H1 (cell line): ENCODE measurements around the gene METRNL. TPM values are rescaled to one million over a fixed set of nuclear protein-coding genes. Genes with fewer than 3 reads are reported as not detected.

Experiments used
- CTCF ChIA-PET: fragments of 300-600 bp; sonication (Branson Sonifier 250); formaldehyde crosslinking; loops from one replicate; lab custom pipeline; 2021; ENCODE audit not compliant: partially characterized antibody; lab: Charles Lee
- POLR2A ChIA-PET: fragments of 300-600 bp; sonication (Branson Sonifier 250); formaldehyde crosslinking; loops from one replicate; lab custom pipeline; 2021; ENCODE audit warnings: inconsistent platforms; ENCODE audit not compliant: partially characterized antibody; lab: Charles Lee
- DNase-seq, 2 experiments: peaks; one replicate each; pipeline versions ENCODE4 v3.0.0 to v3.0.0-alpha.2; 2010 to 2022; ENCODE audit warnings: low spot score in 2 of 2, low read depth in 1 of 2, mixed read lengths in 1 of 2
- FAIRE-seq: peaks from 2 replicates; lab custom pipeline; 2011; peaks lifted over from hg19 to GRCh38; lab: Jason Lieb, UNC
- H2AFZ ChIP-seq: 2 replicates; pipeline ENCODE4 v1.8.1; 2012; ENCODE audit warnings: low read length, inconsistent platforms
- H2AK5ac ChIP-seq: 2 replicates; pipeline ENCODE4 v1.6.1; 2013; ENCODE audit warnings: low read depth, low read length
- H2BK120ac ChIP-seq: replicated peaks from 2 replicates; pipeline ENCODE3; 2013; ENCODE audit warnings: low read depth, low read length, inconsistent platforms
- H2BK12ac ChIP-seq: 2 replicates; pipeline ENCODE4 v1.6.1; 2013; ENCODE audit warnings: low read depth, low read length
- H2BK15ac ChIP-seq: 2 replicates; pipeline ENCODE4 v1.6.1; 2013; ENCODE audit warnings: low read length
- H2BK20ac ChIP-seq: 2 replicates; pipeline ENCODE4 v1.6.1; 2013; ENCODE audit warnings: low read length
- H2BK5ac ChIP-seq: 2 replicates; pipeline ENCODE4 v1.6.1; 2013; ENCODE audit warnings: low read depth, low read length
- H3K14ac ChIP-seq: 2 replicates; pipeline ENCODE4 v1.6.1; 2013; ENCODE audit warnings: inconsistent platforms; ENCODE audit not compliant: insufficient read length
- H3K18ac ChIP-seq: 2 replicates; pipeline ENCODE4 v1.6.1; 2013; ENCODE audit warnings: low read length; ENCODE audit errors: extremely low read depth
- H3K23ac ChIP-seq: 2 replicates; pipeline ENCODE4 v1.6.1; 2013; ENCODE audit warnings: inconsistent platforms; ENCODE audit not compliant: insufficient read length
- H3K23me2 ChIP-seq: 2 replicates; pipeline ENCODE4 v1.6.1; 2013; ENCODE audit warnings: low read depth, low read length
- H3K27ac ChIP-seq: 2 replicates; pipeline ENCODE4 v1.6.1; 2011; ENCODE audit warnings: low read depth, low read length, inconsistent platforms
- H3K27me3 ChIP-seq, 4 experiments: replicated peaks in 1 of 4; 1 replicate in 1 of 4; 2 replicates in 3 of 4; pipeline versions ENCODE4 v1.6.1 to v1.8.1; 2011 to 2013; ENCODE audit warnings: low read length in 3 of 4, mild to moderate bottlenecking in 3 of 4, inconsistent platforms in 2 of 4, mixed read lengths in 2 of 4, moderate library complexity in 1 of 4; ENCODE audit not compliant: control insufficient read depth in 3 of 4, insufficient read depth in 3 of 4; ENCODE audit errors: extremely low read depth in 1 of 4
- H3K36me3 ChIP-seq, 4 experiments: 2 replicates each; pipeline versions ENCODE4 v1.6.1 to v1.8.1; 2011 to 2013; ENCODE audit warnings: mild to moderate bottlenecking in 4 of 4, low read length in 3 of 4, moderate library complexity in 2 of 4, control low read depth in 1 of 4, inconsistent platforms in 1 of 4; ENCODE audit not compliant: insufficient read depth in 4 of 4, control insufficient read depth in 2 of 4
- H3K4ac ChIP-seq: replicated peaks from 2 replicates; pipeline ENCODE3; 2013; ENCODE audit warnings: low read length, low read depth, mixed read lengths, inconsistent platforms; ENCODE audit not compliant: insufficient read length
- H3K4me1 ChIP-seq, 4 experiments: replicated peaks in 1 of 4; 1 replicate in 1 of 4; 2 replicates in 3 of 4; pipeline versions ENCODE4 v1.6.1 to v1.8.1; 2011 to 2013; ENCODE audit warnings: low read length in 3 of 4, inconsistent platforms in 2 of 4, mixed read lengths in 1 of 4; ENCODE audit not compliant: insufficient read depth in 4 of 4, control insufficient read depth in 3 of 4
- H3K4me2 ChIP-seq, 2 experiments: 2 replicates each; pipeline versions ENCODE4 v1.6.1 to v1.8.1; 2011 to 2013; ENCODE audit warnings: low read depth in 2 of 2, low read length in 2 of 2, control low read depth in 1 of 2, inconsistent platforms in 1 of 2, mild to moderate bottlenecking in 1 of 2; ENCODE audit not compliant: insufficient read depth in 1 of 2
- H3K4me3 ChIP-seq, 4 experiments: fragments of 200-600, 300-600 bp in 1 of 4; sonication (generic), shearing (Covaris generic), sonication (Bioruptor Twin) in 1 of 4; 2 replicates each; pipeline versions ENCODE4 v1.5.1 to v1.8.1; 2011 to 2016; ENCODE audit warnings: low read length in 4 of 4, low read depth in 3 of 4, control low read depth in 2 of 4, inconsistent platforms in 2 of 4, mild to moderate bottlenecking in 2 of 4, mixed read lengths in 1 of 4, moderate library complexity in 1 of 4; ENCODE audit not compliant: insufficient read depth in 2 of 4; ENCODE audit errors: extremely low read depth in 1 of 4
- H3K56ac ChIP-seq: replicated peaks from 2 replicates; pipeline ENCODE3; 2013; ENCODE audit warnings: low read depth, mild to moderate bottlenecking, mixed read lengths, low read length, inconsistent platforms; ENCODE audit not compliant: insufficient read length
- H3K79me1 ChIP-seq: 2 replicates; pipeline ENCODE4 v1.6.1; 2013; ENCODE audit warnings: low read depth, low read length, control low read depth
- H3K79me2 ChIP-seq, 2 experiments: 2 replicates each; pipeline versions ENCODE4 v1.6.1 to v1.8.1; 2012 to 2013; ENCODE audit warnings: low read length in 2 of 2, mild to moderate bottlenecking in 2 of 2, inconsistent platforms in 1 of 2; ENCODE audit not compliant: insufficient read depth in 2 of 2, control insufficient read depth in 1 of 2
- H3K9ac ChIP-seq, 4 experiments: replicated peaks in 1 of 4; 1 replicate in 1 of 4; 2 replicates in 3 of 4; pipeline versions ENCODE4 v1.6.1 to v1.8.1; 2011 to 2013; ENCODE audit warnings: low read depth in 3 of 4, low read length in 3 of 4, control low read depth in 2 of 4, mild to moderate bottlenecking in 2 of 4, moderate library complexity in 2 of 4, inconsistent platforms in 1 of 4; ENCODE audit errors: extremely low read depth in 1 of 4
- H3K9me3 ChIP-seq, 2 experiments: 2 replicates each; pipeline versions ENCODE4 v1.6.1 to v1.8.1; 2012 to 2013; ENCODE audit warnings: mild to moderate bottlenecking in 2 of 2, moderate library complexity in 2 of 2, control low read depth in 1 of 2, inconsistent platforms in 1 of 2, low read depth in 1 of 2, low read length in 1 of 2, mixed read lengths in 1 of 2; ENCODE audit not compliant: insufficient read depth in 2 of 2
- H4K20me1 ChIP-seq, 2 experiments: replicated peaks in 1 of 2; 2 replicates each; pipeline versions ENCODE3 to v1.8.1; 2011 to 2013; ENCODE audit warnings: inconsistent platforms in 2 of 2, low read length in 2 of 2, mild to moderate bottlenecking in 1 of 2; ENCODE audit not compliant: insufficient read depth in 2 of 2, control insufficient read depth in 1 of 2
- H4K5ac ChIP-seq: 2 replicates; pipeline ENCODE4 v1.6.1; 2013; ENCODE audit warnings: low read length, low read depth, mixed read lengths, inconsistent platforms; ENCODE audit not compliant: insufficient read length
- H4K8ac ChIP-seq: 2 replicates; pipeline ENCODE4 v1.8.0; 2013; ENCODE audit warnings: mild to moderate bottlenecking, moderate library complexity, low read length, inconsistent platforms; ENCODE audit not compliant: insufficient read depth; ENCODE audit errors: extremely low read depth
- H4K91ac ChIP-seq: replicated peaks from 2 replicates; pipeline ENCODE3; 2013; ENCODE audit warnings: low read length, mixed read lengths, inconsistent platforms; ENCODE audit not compliant: insufficient read length
- ATF3 ChIP-seq: IDR thresholded peaks from 2 replicates; pipeline ENCODE4 v1.6.1; 2011; ENCODE audit warnings: low read depth, mild to moderate bottlenecking, low read length; ENCODE audit not compliant: insufficient read depth
- EGR1 ChIP-seq: IDR thresholded peaks from 2 replicates; pipeline ENCODE4 v1.6.1; 2011; ENCODE audit warnings: low read depth, low read length, borderline replicate concordance
- FOSL1 ChIP-seq: IDR thresholded peaks from 2 replicates; pipeline ENCODE4 v1.6.1; 2011; ENCODE audit warnings: mild to moderate bottlenecking, low read depth, low read length, moderate library complexity; ENCODE audit not compliant: insufficient read depth
- HDAC6 ChIP-seq: IDR thresholded peaks from one replicate; pipeline ENCODE4 v1.7.1; 2012; ENCODE audit warnings: low read depth, mild to moderate bottlenecking, inconsistent platforms, low read length, moderate library complexity
- KDM1A ChIP-seq: fragments of 200-600, 300-600 bp; sonication (generic); IDR thresholded peaks from 2 replicates; pipeline ENCODE4 v1.7.1; 2016; ENCODE audit warnings: mild to moderate bottlenecking, low read length, borderline replicate concordance
- MAFK ChIP-seq: IDR thresholded peaks from 2 replicates; pipeline ENCODE4 v1.6.1; 2012; ENCODE audit warnings: low read depth, mild to moderate bottlenecking, improper control_type of control experiment, low read length
- MAX ChIP-seq: IDR thresholded peaks from 2 replicates; pipeline ENCODE4 v1.6.1; 2012; ENCODE audit warnings: inconsistent platforms
- POLR2AphosphoS5 ChIP-seq: IDR thresholded peaks from 2 replicates; pipeline ENCODE4 v1.6.1; 2011; ENCODE audit warnings: low read depth, low read length
- RBBP5 ChIP-seq: IDR thresholded peaks from 2 replicates; pipeline ENCODE4 v1.7.1; 2012; ENCODE audit warnings: low read depth, mild to moderate bottlenecking, inconsistent platforms, low read length, moderate library complexity, borderline replicate concordance
- SIRT6 ChIP-seq: IDR thresholded peaks from one replicate; pipeline ENCODE4 v1.7.1; 2012; ENCODE audit warnings: low read length, inconsistent platforms
- SP2 ChIP-seq: IDR thresholded peaks from 2 replicates; pipeline ENCODE4 v1.6.1; 2012; ENCODE audit warnings: mild to moderate bottlenecking, low read length, inconsistent platforms
- SP4 ChIP-seq: IDR thresholded peaks from 2 replicates; pipeline ENCODE4 v1.6.1; 2012; ENCODE audit warnings: low read length, inconsistent platforms
- SRF ChIP-seq: IDR thresholded peaks from 2 replicates; pipeline ENCODE4 v1.6.1; 2011; ENCODE audit warnings: mild to moderate bottlenecking, low read depth, low read length, moderate library complexity
- YY1 ChIP-seq: IDR thresholded peaks from 2 replicates; pipeline ENCODE4 v1.6.1; 2011; ENCODE audit warnings: low read depth, mild to moderate bottlenecking, low read length
- WGBS, 2 experiments: shearing (Covaris generic) in 1 of 2; methylation state at CpG; one replicate each; pipeline versions ENCODE4 v1.1.6 to v1.1.7; 2013 to 2015; ENCODE audit warnings: low lambda C conversion rate in 2 of 2, mixed read lengths in 2 of 2, inconsistent platforms in 1 of 2, low coverage in 1 of 2, missing lambda C conversion rate in 1 of 2; ENCODE audit not compliant: insufficient replicate concordance in 2 of 2, insufficient coverage in 1 of 2, insufficient read length in 1 of 2; ENCODE audit errors: extremely low coverage in 1 of 2, missing lambda C conversion rate in 1 of 2; 5-methylcytosine and 5-hydroxymethylcytosine counted together
- polyA plus RNA-seq, 7 experiments: library from polyadenylated mRNA; depleted of rRNA in 3 of 7; stranded (reverse) in 5 of 7; unstranded in 2 of 7; fragments of >200 nt in 5 of 7; fragments of 200-250 nt in 2 of 7; gene quantifications; 1 replicate in 5 of 7; 2 replicates in 1 of 7; 4 replicates in 1 of 7; pipeline versions ENCODE4 v1.2.1 to v1.2.3, GENCODE V29; 2011 to 2013; ENCODE audit warnings: missing spikeins in 2 of 7, mixed read lengths in 2 of 7
- total RNA-seq: library from RNA; stranded (reverse); fragmentation: NEBNext Ultra II Directional; extraction: Animal tissue kit (Norgen Biotek cat#: 25700); gene quantifications from 2 replicates; pipeline ENCODE4 v1.2.1, GENCODE V29; 2021

METRNL gene
- total and polyA plus RNA-seq, 2 of the 8 experiments (the other 6 are each of a cell fraction or from before 2014, with no cell fraction given): 13.9 to 14.2 TPM

GRCh38 chr17:83137523-83137922, 58.1 kb downstream of the METRNL start:
- H2BK120ac ChIP-seq: no peak overlapping the region
- POLR2A ChIA-PET: no interaction called here
- H2BK15ac ChIP-seq: no peak overlapping the region
- FAIRE-seq (no peak), DNase-seq (no peak)
- no peak overlapping the region for H3K4me3 ChIP-seq
- 76% methylated on average over 9 of the region's 9 CpGs; no CpG with 5 or more reads in 1 of the 2 experiments for WGBS, 2 experiments
- no peak overlapping the region for H2BK12ac ChIP-seq
- H3K4ac ChIP-seq: no peak overlapping the region
- H3K18ac ChIP-seq: no peak overlapping the region
- no peaks in the 10 kb centered on the region for H3K4me1 ChIP-seq
- H4K20me1 ChIP-seq: no peaks in the 10 kb centered on the region
- no peak overlapping the region for H4K91ac ChIP-seq
- H3K9me3 ChIP-seq: peaks cover 39 to 76% of the 10 kb centered on the region in 2 experiments; a peak in 3 of 4 replicates
- no peaks in the 10 kb centered on the region for H3K79me1 ChIP-seq
- no peak overlapping the region for H4K5ac ChIP-seq
- no peak overlapping the region for H3K56ac ChIP-seq
- no peak overlapping the region for H2BK20ac ChIP-seq
- H3K36me3 ChIP-seq: no peaks in the 10 kb centered on the region
- no peak overlapping the region for H2BK5ac ChIP-seq
- H3K14ac ChIP-seq: no peak overlapping the region
- CTCF ChIA-PET: no interaction called here
- no peak overlapping the region for H3K9ac ChIP-seq
- H3K23me2 ChIP-seq: no peaks in the 10 kb centered on the region
- H3K79me2 ChIP-seq: no peaks in the 10 kb centered on the region
- H2AK5ac ChIP-seq: no peak overlapping the region
- no peak overlapping the region for H3K4me2 ChIP-seq
- H4K8ac ChIP-seq: no peak overlapping the region
- no peak overlapping the region for H2AFZ ChIP-seq
- H3K27ac ChIP-seq: no peak overlapping the region
- no peak overlapping the region for H3K23ac ChIP-seq
- no peaks in the 10 kb centered on the region for H3K27me3 ChIP-seq
- no peak for TF ChIP-seq SIRT6
- TF ChIP-seq MAFK: no peak
- TF ChIP-seq POLR2AphosphoS5: no peak
- TF ChIP-seq SP2: no peak
- TF ChIP-seq HDAC6: no peak
- no peak for TF ChIP-seq SP4
- no peak for TF ChIP-seq EGR1
- TF ChIP-seq KDM1A: no peak
- TF ChIP-seq RBBP5: no peak
- no peak for TF ChIP-seq SRF
- TF ChIP-seq ATF3: no peak
- TF ChIP-seq FOSL1: no peak
- no peak for TF ChIP-seq MAX
- no peak for TF ChIP-seq YY1
